GM23338 (cell line): ENCODE data around the gene STON1.

Source experiments
- CREB1 ChIP-seq: fragments of 250-450 bp; sonication (Bioruptor Pico); IDR thresholded peaks from 2 replicates; pipeline ENCODE4 v1.5.0; 2020; ENCODE audit warnings: low read depth, mild to moderate bottlenecking, moderate library complexity
- CTCF ChIP-seq, 2 experiments: fragments of 200-600 bp in 1 of 2; sonication (generic) in 1 of 2; conservative IDR thresholded peaks; 2 replicates each; pipeline versions ENCODE4 v1.5.1 to v1.6.1; 2016 to 2017; ENCODE audit warnings: antibody characterized with exemption in 2 of 2, low read depth in 2 of 2, mild to moderate bottlenecking in 2 of 2, moderate library complexity in 1 of 2
- ETS1 ChIP-seq: IDR thresholded peaks from 2 replicates; pipeline ENCODE4 v1.6.1; 2016; ENCODE audit warnings: antibody characterized with exemption
- EZH2 ChIP-seq: fragments of 200-600 bp; sonication (generic); IDR thresholded peaks from one replicate; pipeline ENCODE4 v1.8.0; 2017; ENCODE audit warnings: antibody characterized with exemption, mild to moderate bottlenecking, low read depth; ENCODE audit not compliant: unreplicated experiment
- EZH2phosphoT487 ChIP-seq: fragments of 200-600 bp; sonication (generic); IDR thresholded peaks from one replicate; pipeline ENCODE4 v1.8.1; 2018; ENCODE audit warnings: antibody characterized with exemption; ENCODE audit not compliant: unreplicated experiment
- JUNB ChIP-seq: IDR thresholded peaks from one replicate; pipeline ENCODE4 v1.6.1; 2016; ENCODE audit warnings: antibody characterized with exemption; ENCODE audit not compliant: unreplicated experiment
- NANOG ChIP-seq: IDR thresholded peaks from 2 replicates; pipeline ENCODE4 v1.6.1; 2016; ENCODE audit warnings: antibody characterized with exemption, borderline replicate concordance
- POLR2AphosphoS5 ChIP-seq: IDR thresholded peaks from 2 replicates; pipeline ENCODE4 v1.6.1; 2016; ENCODE audit warnings: antibody characterized with exemption, low read depth
- REST ChIP-seq: IDR thresholded peaks from one replicate; pipeline ENCODE4 v1.6.1; 2018; ENCODE audit warnings: antibody characterized with exemption; ENCODE audit not compliant: unreplicated experiment
- STAT1 ChIP-seq: IDR thresholded peaks from one replicate; pipeline ENCODE4 v1.6.1; 2016; ENCODE audit warnings: antibody characterized with exemption; ENCODE audit not compliant: unreplicated experiment
- ZNF114 ChIP-seq: fragments of 250-450 bp; sonication (Bioruptor Pico); IDR thresholded peaks from 2 replicates; pipeline ENCODE4 v1.5.0; 2020; ENCODE audit warnings: mild to moderate bottlenecking, moderate library complexity
- ZNF331 ChIP-seq: fragments of 250-450 bp; sonication (Bioruptor Pico); IDR thresholded peaks from 2 replicates; pipeline ENCODE4 v1.5.0; 2020; ENCODE audit warnings: low read depth, mild to moderate bottlenecking, moderate library complexity

GRCh38 chr2:48540237-48540935, 10.4 kb downstream of the STON1 start:
- TF ChIP-seq CTCF (conservative IDR thresholded peaks at IDR 0.05; ENCODE audit: low read depth in 2 of 2), result peak in 1 of 2 experiments; percentile 42; a peak in 2 of 4 replicates
- TF ChIP-seq REST, result no peak
- no peak for TF ChIP-seq EZH2
- no peak for TF ChIP-seq POLR2AphosphoS5
- no peak for TF ChIP-seq EZH2phosphoT487
- TF ChIP-seq CREB1 (CRISPR knock-in tag), result no peak
- TF ChIP-seq ZNF331, result no peak
- TF ChIP-seq JUNB, result no peak
- TF ChIP-seq ETS1, result no peak
- no peak for TF ChIP-seq ZNF114 (CRISPR knock-in tag)
- no peak for TF ChIP-seq NANOG
- TF ChIP-seq STAT1, result no peak
